Measurements from ENCODE around the gene ZFP69. TPM values are rescaled to one million over a fixed set of nuclear protein-coding genes. Genes with fewer than 3 reads are reported as not detected.

The ZFP69 gene
- total and polyA plus RNA-seq, 7 donors: 0.92 to 7.2 (median 2.5) TPM

GRCh38 chr1:40450495-40451237 is 26.4 kb upstream of the ZFP69 start:
- 20 to 50% methylated on average over 22 of the region's 22 CpGs for WGBS, 2 donors
- no peak for TF ChIP-seq CTCF (IDR thresholded peaks at IDR 0.05)
- no peak for TF ChIP-seq POLR2AphosphoS5 (IDR thresholded peaks at IDR 0.05)
- TF ChIP-seq POLR2A (IDR thresholded peaks at IDR 0.05): no peak
- no peak for TF ChIP-seq EP300 (IDR thresholded peaks at IDR 0.05)
- no peak for DNase-seq
- Histone ChIP-seq H3K9me3 (no peaks in the 10 kb centered on the region), H3K27me3 (no peaks in the 10 kb centered on the region), H3K36me3 (no peaks in the 10 kb centered on the region), H3K27ac (peak overlapping the region; percentile 80 to 91 (median 82)), H3K4me1 (peaks cover 0 to 10% (median 8%) of the 10 kb centered on the region in 4 donors), H3K4me3 (peak overlapping the region; percentile 60 to 81 (median 68))
- intact Hi-C loops (cut with DNase I): no loop called here

- Histone ChIP-seq H3K36me3 (peaks cover 0 to under 1% (median 0%) of the 10 kb centered on the region in 4 donors), H3K27ac (no peak overlapping the region), H3K4me3 (no peak overlapping the region), H3K27me3 (no peaks in the 10 kb centered on the region), H3K4me1 (peaks cover 0 to 10% (median 8%) of the 10 kb centered on the region in 4 donors), H3K9me3 (peaks cover 0 to 3% (median 2%) of the 10 kb centered on the region in 4 donors)
- TF ChIP-seq CTCF (IDR thresholded peaks at IDR 0.05): no peak
- no peak for TF ChIP-seq POLR2A (IDR thresholded peaks at IDR 0.05)
- TF ChIP-seq EP300 (IDR thresholded peaks at IDR 0.05): no peak
- TF ChIP-seq POLR2AphosphoS5 (IDR thresholded peaks at IDR 0.05): no peak
- no peak for DNase-seq
- 93 to 96% methylated on average over 1 of the region's 1 CpG for WGBS, 2 donors
- intact Hi-C loops (cut with DNase I): no loop called here
These were observed 25.9 kb upstream of the ZFP69 start for GRCh38 chr1:40451238-40451585.

GRCh38 chr1:40454873-40455272 is 22.2 kb upstream of the ZFP69 start:
- intact Hi-C loops (cut with DNase I): no loop called here
- H3K4me3 ChIP-seq: no peak overlapping the region
- no peak for DNase-seq
- TF ChIP-seq EP300 (IDR thresholded peaks at IDR 0.05) (no peak), POLR2AphosphoS5 (IDR thresholded peaks at IDR 0.05) (no peak), POLR2A (IDR thresholded peaks at IDR 0.05) (no peak), CTCF (IDR thresholded peaks at IDR 0.05) (no peak)
- H3K27me3 ChIP-seq: no peaks in the 10 kb centered on the region
- H3K27ac ChIP-seq: no peak overlapping the region
- 62 to 98% methylated on average over 1 of the region's 1 CpG for whole genome bisulfite sequencing, 2 donors
- H3K9me3 ChIP-seq: peaks cover 2 to 28% (median 21%) of the 10 kb centered on the region in 4 donors
- peaks cover 0 to 9% (median 6%) of the 10 kb centered on the region in 4 donors for H3K4me1 ChIP-seq
- peaks cover 8 to 35% (median 11%) of the 10 kb centered on the region in 4 donors for H3K36me3 ChIP-seq

- no peak overlapping the region for H3K4me3 ChIP-seq
- TF ChIP-seq CTCF (IDR thresholded peaks at IDR 0.05) (no peak), POLR2A (IDR thresholded peaks at IDR 0.05) (no peak), EP300 (IDR thresholded peaks at IDR 0.05) (no peak), POLR2AphosphoS5 (IDR thresholded peaks at IDR 0.05) (no peak)
- H3K9me3 ChIP-seq: peaks cover 25 to 67% (median 65%) of the 10 kb centered on the region in 4 donors
- peaks cover 1 to 35% (median 4%) of the 10 kb centered on the region in 4 donors for H3K36me3 ChIP-seq
- intact Hi-C loops (cut with DNase I): no loop called here
- no peak overlapping the region for H3K27ac ChIP-seq
- 95 to 96% methylated on average over 3 of the region's 3 CpGs for WGBS, 2 donors
- no peaks in the 10 kb centered on the region for H3K27me3 ChIP-seq
- H3K4me1 ChIP-seq: no peaks in the 10 kb centered on the region
- no peak for DNase-seq
These were observed 14.0 kb upstream of the ZFP69 start for GRCh38 chr1:40462956-40463590.

All from sigmoid colon (tissue), 7 donors.